ENCODE data around the gene COX20.

DNA sequence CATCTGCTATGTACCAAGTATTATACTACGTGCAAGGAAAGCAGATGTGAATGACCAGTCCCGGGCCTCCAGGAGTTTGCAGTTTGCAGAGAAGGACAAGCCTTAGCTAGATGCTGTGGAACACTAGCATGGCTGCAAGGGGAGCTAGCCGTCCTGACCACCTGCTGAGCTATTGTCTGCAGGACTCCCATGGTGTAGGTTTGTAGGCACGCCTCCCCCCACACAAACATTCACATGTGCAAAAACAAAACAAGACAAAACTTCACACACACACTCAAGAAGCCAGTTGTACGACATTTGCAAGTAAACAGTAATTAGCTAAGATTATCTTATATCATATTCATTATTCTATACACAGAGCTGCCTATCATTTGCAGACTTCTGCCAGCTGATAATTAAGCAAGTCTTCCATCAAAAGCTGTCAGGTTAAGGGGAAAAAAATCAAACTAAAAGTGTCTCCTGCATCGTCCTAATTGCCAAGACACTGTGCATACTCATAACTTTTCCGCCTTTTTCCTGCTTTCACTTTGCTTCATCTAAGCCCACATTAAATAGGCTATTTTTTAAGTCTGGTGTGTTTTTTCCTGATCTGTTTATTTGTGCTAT lies 39.6 kb downstream of the COX20 start:
- TF ChIP-seq RFX5 (IDR thresholded peaks at IDR 0.05; ENCODE audit: borderline replicate concordance, low read depth, low read length): no peak
- TF ChIP-seq EZH2 (IDR thresholded peaks at IDR 0.05; ENCODE audit: low read depth, low read length, severe bottlenecking): no peak
- TF ChIP-seq CTCF (IDR thresholded peaks at IDR 0.05; ENCODE audit: control extremely low read depth in 1 of 3, insufficient read depth in 1 of 3, low read depth in 1 of 3, low read length in 3 of 3): no peak
- TF ChIP-seq POLR2AphosphoS5 (IDR thresholded peaks at IDR 0.05; ENCODE audit: low read depth, low read length): no peak
- no peak for TF ChIP-seq RAD21 (IDR thresholded peaks at IDR 0.05 in 1 of 2, conservative IDR thresholded peaks at IDR 0.05 in 1 of 2; ENCODE audit: low read depth in 2 of 2, low read length in 2 of 2)

Data from H1 (cell line).